ENCODE measurements around the gene DNER. TPM values are rescaled to one million over a fixed set of nuclear protein-coding genes. Genes with fewer than 3 reads are reported as not detected.

The DNER gene
- total RNA-seq, 4 donors from 2014 or later: 1.9 to 24.7 (median 4.9) TPM

DNA sequence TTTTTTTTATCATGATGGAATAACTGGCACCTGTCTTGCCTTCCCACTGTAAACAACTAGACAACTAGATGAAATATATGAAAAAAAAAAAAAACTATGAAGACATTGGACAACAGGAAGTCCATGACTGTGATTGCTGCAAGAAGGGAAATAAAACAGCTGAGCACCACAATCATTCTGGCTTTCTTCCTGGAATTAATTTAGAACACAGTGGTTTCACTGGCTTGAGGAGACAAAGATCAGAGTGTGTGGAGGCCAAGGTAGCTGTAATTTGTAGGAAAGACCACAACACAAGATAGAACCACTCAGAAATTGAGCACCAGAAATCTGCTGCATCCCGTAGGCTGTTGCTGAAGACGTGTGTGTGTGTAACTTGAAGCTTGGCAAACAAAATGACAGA is 322.2 kb downstream of the DNER start:
- intact Hi-C loops (cut with DNase I; ENCODE audit: low total_unique reads): no loop called here
- DNase-seq: no peak
- H3K9me3 ChIP-seq: no peaks in the 10 kb centered on the region
- no peak overlapping the region for H3K4me3 ChIP-seq
- TF ChIP-seq, protein P1, sequence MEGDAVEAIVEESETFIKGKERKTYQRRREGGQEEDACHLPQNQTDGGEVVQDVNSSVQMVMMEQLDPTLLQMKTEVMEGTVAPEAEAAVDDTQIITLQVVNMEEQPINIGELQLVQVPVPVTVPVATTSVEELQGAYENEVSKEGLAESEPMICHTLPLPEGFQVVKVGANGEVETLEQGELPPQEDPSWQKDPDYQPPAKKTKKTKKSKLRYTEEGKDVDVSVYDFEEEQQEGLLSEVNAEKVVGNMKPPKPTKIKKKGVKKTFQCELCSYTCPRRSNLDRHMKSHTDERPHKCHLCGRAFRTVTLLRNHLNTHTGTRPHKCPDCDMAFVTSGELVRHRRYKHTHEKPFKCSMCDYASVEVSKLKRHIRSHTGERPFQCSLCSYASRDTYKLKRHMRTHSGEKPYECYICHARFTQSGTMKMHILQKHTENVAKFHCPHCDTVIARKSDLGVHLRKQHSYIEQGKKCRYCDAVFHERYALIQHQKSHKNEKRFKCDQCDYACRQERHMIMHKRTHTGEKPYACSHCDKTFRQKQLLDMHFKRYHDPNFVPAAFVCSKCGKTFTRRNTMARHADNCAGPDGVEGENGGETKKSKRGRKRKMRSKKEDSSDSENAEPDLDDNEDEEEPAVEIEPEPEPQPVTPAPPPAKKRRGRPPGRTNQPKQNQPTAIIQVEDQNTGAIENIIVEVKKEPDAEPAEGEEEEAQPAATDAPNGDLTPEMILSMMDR (IDR thresholded peaks at IDR 0.05): no peak
- no peak for TF ChIP-seq POLR2A (IDR thresholded peaks at IDR 0.05)
- peak overlapping the region; percentile 10 to 56 for H3K27ac ChIP-seq
- no peaks in the 10 kb centered on the region for H3K4me1 ChIP-seq
- no peaks in the 10 kb centered on the region for H3K27me3 ChIP-seq
- H3K36me3 ChIP-seq: no peaks in the 10 kb centered on the region

GRCh38 chr2:229388731-229389130 is 325.6 kb downstream of the DNER start:
- H3K4me3 ChIP-seq: no peak overlapping the region
- H3K4me1 ChIP-seq: no peaks in the 10 kb centered on the region
- no peak for DNase-seq
- H3K9me3 ChIP-seq: no peaks in the 10 kb centered on the region
- no peaks in the 10 kb centered on the region for H3K27me3 ChIP-seq
- intact Hi-C loops (cut with DNase I; ENCODE audit: low total_unique reads): no loop called here
- no peak for TF ChIP-seq POLR2A (IDR thresholded peaks at IDR 0.05)
- TF ChIP-seq, protein P1 (IDR thresholded peaks at IDR 0.05): no peak
- H3K27ac ChIP-seq: peak overlapping the region; percentile 74 to 76
- H3K36me3 ChIP-seq: no peaks in the 10 kb centered on the region

DNA sequence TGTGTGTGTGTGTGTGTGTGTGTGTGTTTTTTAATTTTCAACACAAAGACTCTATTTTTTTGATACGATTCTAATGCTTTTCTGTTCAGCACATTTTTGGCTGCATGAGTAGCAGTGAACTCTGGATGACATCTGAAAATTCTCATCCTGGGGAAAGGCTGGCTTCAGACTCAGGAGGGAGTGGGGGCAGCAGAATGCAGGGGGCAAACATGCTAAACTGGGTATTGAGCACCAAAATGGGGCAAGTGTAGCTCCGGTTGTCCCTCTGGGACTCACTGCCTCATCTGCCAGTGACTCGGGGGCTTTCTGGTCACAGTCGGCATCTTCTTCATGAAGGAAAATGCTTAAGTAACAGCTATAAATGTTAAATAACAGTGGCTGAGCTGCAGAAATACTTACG is 326.5 kb downstream of the DNER start:
- Histone ChIP-seq H3K36me3 (no peaks in the 10 kb centered on the region), H3K4me3 (no peak overlapping the region), H3K4me1 (no peaks in the 10 kb centered on the region), H3K9me3 (no peaks in the 10 kb centered on the region), H3K27ac (peak overlapping the region; percentile 74 to 76), H3K27me3 (no peaks in the 10 kb centered on the region)
- intact Hi-C loops (cut with DNase I; ENCODE audit: low total_unique reads): no loop called here
- no peak for TF ChIP-seq POLR2A (IDR thresholded peaks at IDR 0.05)
- TF ChIP-seq, protein P1 (IDR thresholded peaks at IDR 0.05): no peak
- DNase-seq: no peak

DNA sequence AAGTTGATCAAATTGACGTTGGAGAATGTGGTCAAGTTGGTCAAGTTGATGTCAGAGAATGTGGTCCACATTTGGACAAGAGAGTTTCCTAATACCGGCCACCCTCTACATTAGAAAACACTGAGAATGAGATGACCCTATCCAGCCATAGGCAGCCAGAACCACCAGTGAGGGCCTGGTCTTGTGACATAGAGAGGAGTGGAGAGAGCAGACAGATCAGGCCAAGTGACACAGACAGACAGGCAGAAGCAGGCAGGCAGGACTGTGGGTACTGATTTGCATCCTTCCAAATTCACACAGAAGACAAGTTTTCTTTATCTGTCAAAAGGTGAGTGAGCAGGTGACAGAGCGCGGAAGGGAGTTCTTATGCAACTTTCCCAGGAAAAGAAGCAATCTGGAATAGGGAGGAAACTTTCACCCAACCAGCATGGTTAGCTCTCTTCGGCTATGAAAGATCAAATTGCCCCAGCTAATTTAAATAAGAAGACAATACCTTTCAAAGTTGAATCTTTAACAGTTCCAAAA is 334.2 kb downstream of the DNER start:
- Histone ChIP-seq H3K27ac (no peak overlapping the region), H3K27me3 (no peaks in the 10 kb centered on the region), H3K36me3 (no peaks in the 10 kb centered on the region), H3K4me3 (no peak overlapping the region), H3K9me3 (no peaks in the 10 kb centered on the region), H3K4me1 (no peaks in the 10 kb centered on the region)
- intact Hi-C loops (cut with DNase I; ENCODE audit: low total_unique reads): no loop called here
- no peak for TF ChIP-seq POLR2A (IDR thresholded peaks at IDR 0.05)
- TF ChIP-seq, protein P1 (IDR thresholded peaks at IDR 0.05): no peak
- DNase-seq: no peak

DNA sequence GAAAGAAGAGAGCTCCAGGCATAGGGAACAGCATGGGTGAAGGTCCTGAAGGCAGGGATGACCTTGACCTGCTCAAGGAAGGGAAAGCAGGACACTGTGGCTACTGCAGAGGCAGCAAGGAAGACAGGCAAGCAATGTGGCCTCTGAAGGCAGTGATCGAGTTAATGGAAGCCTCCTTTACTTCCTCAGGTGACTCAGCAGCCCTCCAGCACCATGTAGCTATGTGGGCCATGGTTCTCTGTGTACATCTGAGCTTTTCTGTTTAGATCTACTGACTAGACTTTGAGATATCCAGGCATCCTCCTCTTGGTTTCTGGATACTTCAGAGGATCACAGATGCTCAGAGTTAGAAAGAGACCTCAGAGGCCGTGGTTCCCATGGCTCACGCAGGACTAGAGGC is 336.0 kb downstream of the DNER start:
- H3K4me1 ChIP-seq: no peaks in the 10 kb centered on the region
- no peak overlapping the region for H3K27ac ChIP-seq
- H3K36me3 ChIP-seq: no peaks in the 10 kb centered on the region
- H3K27me3 ChIP-seq: no peaks in the 10 kb centered on the region
- intact Hi-C loops (cut with DNase I; ENCODE audit: low total_unique reads): no loop called here
- no peaks in the 10 kb centered on the region for H3K9me3 ChIP-seq
- TF ChIP-seq, protein P1 (IDR thresholded peaks at IDR 0.05): no peak
- DNase-seq: no peak
- no peak overlapping the region for H3K4me3 ChIP-seq
